ENCODE measurements around the gene OSBPL7.

GRCh38 chr17:47844814-47845715 is 23.5 kb upstream of the OSBPL7 start:
- TF ChIP-seq POLR2AphosphoS5 (IDR thresholded peaks at IDR 0.05; ENCODE audit: low read depth, low read length): no peak
- no peak for TF ChIP-seq POLR2A (IDR thresholded peaks at IDR 0.05; ENCODE audit: low read depth, low read length)
- no peak for TF ChIP-seq TAF1 (IDR thresholded peaks at IDR 0.05; ENCODE audit: low read depth, low read length)
- no peak for TF ChIP-seq PAX5 (IDR thresholded peaks at IDR 0.05; ENCODE audit: insufficient read depth, low read length, severe bottlenecking)
- TF ChIP-seq SPI1 (IDR thresholded peaks at IDR 0.05; ENCODE audit: low read depth, low read length): no peak

All from GM12891 (cell line).